Endothelial cell of umbilical vein (primary cell): ENCODE measurements around the gene EML4. TPM values are rescaled to one million over a fixed set of nuclear protein-coding genes. Genes with fewer than 3 reads are reported as not detected.

Experiments
- BruUV-seq: library from RNA; stranded (reverse); fragments of 400-500 nt; replicated peaks from 2 replicates; lab custom pipeline; 2021; lab: Mats Ljungman, UMichigan
- CTCF ChIA-PET: fragments of 300-600, 350-600 bp; sonication (Branson Sonifier 250); formaldehyde crosslinking; loops from one replicate; lab custom pipeline; 2021; ENCODE audit warnings: antibody characterized with exemption, inconsistent platforms; lab: Charles Lee
- POLR2A ChIA-PET: fragments of 300-600, 350-600 bp; sonication (Branson Sonifier 250); formaldehyde crosslinking; loops from one replicate; lab custom pipeline; 2021; ENCODE audit warnings: antibody characterized with exemption, inconsistent platforms; lab: Charles Lee
- DNase-seq: peaks from one replicate; pipeline ENCODE4 v3.0.0-alpha.2; 2011; ENCODE audit warnings: low read depth, low spot score
- FAIRE-seq: peaks from 2 replicates; lab custom pipeline; 2011; peaks lifted over from hg19 to GRCh38; lab: Jason Lieb, UNC
- H2AFZ ChIP-seq: 2 replicates; pipeline ENCODE4 v1.6.0; 2012; ENCODE audit warnings: low read depth, low read length, control low read depth, inconsistent platforms
- H3K27ac ChIP-seq: 2 replicates; pipeline ENCODE4 v1.5.1; 2011; ENCODE audit warnings: low read depth, mild to moderate bottlenecking, control low read depth, low read length, moderate library complexity; ENCODE audit not compliant: insufficient read depth
- H3K27me3 ChIP-seq, 2 experiments: 2 replicates each; pipeline versions ENCODE4 v1.6.0 to v1.6.1; 2011; ENCODE audit warnings: low read length in 2 of 2, mixed read lengths in 1 of 2; ENCODE audit not compliant: control insufficient read depth in 2 of 2, insufficient read depth in 2 of 2
- H3K36me3 ChIP-seq, 2 experiments: 2 replicates in 1 of 2; 3 replicates in 1 of 2; pipeline ENCODE4 v1.5.1; 2011; ENCODE audit warnings: low read length in 2 of 2, mild to moderate bottlenecking in 1 of 2, moderate library complexity in 1 of 2; ENCODE audit not compliant: control insufficient read depth in 2 of 2, insufficient read depth in 2 of 2; ENCODE audit errors: extremely low read depth in 1 of 2
- H3K4me1 ChIP-seq: 3 replicates; pipeline ENCODE4 v1.5.1; 2011; ENCODE audit warnings: mild to moderate bottlenecking, low read length; ENCODE audit not compliant: control insufficient read depth, insufficient read depth; ENCODE audit errors: extremely low read depth
- H3K4me2 ChIP-seq: 2 replicates; pipeline ENCODE4 v1.6.1; 2011; ENCODE audit warnings: low read length, control low read depth, mixed read lengths; ENCODE audit not compliant: insufficient read depth
- H3K4me3 ChIP-seq, 3 experiments: fragments of 200-600 bp in 1 of 3; sonication (generic), shearing (Covaris generic) in 1 of 3; replicated peaks in 1 of 3; 2 replicates each; pipeline ENCODE4 v1.5.1; 2011 to 2016; ENCODE audit warnings: control low read depth in 3 of 3, low read length in 3 of 3, mild to moderate bottlenecking in 2 of 3, inconsistent platforms in 1 of 3, low read depth in 1 of 3, moderate library complexity in 1 of 3; ENCODE audit not compliant: insufficient read depth in 1 of 3
- H3K79me2 ChIP-seq: 2 replicates; pipeline ENCODE4 v1.6.0; 2012; ENCODE audit warnings: low read length, inconsistent platforms; ENCODE audit not compliant: control insufficient read depth, insufficient read depth
- H3K9ac ChIP-seq: replicated peaks from 2 replicates; pipeline ENCODE3; 2011; ENCODE audit warnings: low read length, control low read depth; ENCODE audit not compliant: insufficient read depth; ENCODE audit errors: extremely low read depth
- H3K9me1 ChIP-seq: replicated peaks from 3 replicates; pipeline ENCODE4 v1.6.0; 2011; ENCODE audit warnings: mild to moderate bottlenecking, low read length; ENCODE audit not compliant: control insufficient read depth, insufficient read depth; ENCODE audit errors: extremely low read depth
- H3K9me3 ChIP-seq: replicated peaks from 2 replicates; pipeline ENCODE4 v1.5.1; 2012; ENCODE audit warnings: low read length, inconsistent platforms; ENCODE audit not compliant: control insufficient read depth, insufficient read depth
- H4K20me1 ChIP-seq: replicated peaks from 2 replicates; pipeline ENCODE3; 2011; ENCODE audit warnings: mild to moderate bottlenecking, low read length; ENCODE audit not compliant: control insufficient read depth, insufficient read depth; ENCODE audit errors: extremely low read depth
- EZH2 ChIP-seq: IDR thresholded peaks from 2 replicates; pipeline ENCODE4 v1.6.1; 2012; ENCODE audit warnings: borderline replicate concordance, low read depth, mild to moderate bottlenecking, moderate library complexity, low read length, inconsistent platforms; ENCODE audit not compliant: severe bottlenecking
- FOS ChIP-seq: IDR thresholded peaks from 2 replicates; pipeline ENCODE4 v1.6.1; 2011; ENCODE audit warnings: mild to moderate bottlenecking, low read length, moderate library complexity, borderline replicate concordance; ENCODE audit not compliant: insufficient read depth
- GATA2 ChIP-seq: IDR thresholded peaks from 2 replicates; pipeline ENCODE4 v1.7.0; 2011; ENCODE audit warnings: low read depth, mild to moderate bottlenecking, moderate library complexity, mixed read lengths, low read length; ENCODE audit not compliant: insufficient read length, insufficient read depth
- JUN ChIP-seq: IDR thresholded peaks from 2 replicates; pipeline ENCODE4 v1.6.1; 2011; ENCODE audit warnings: borderline replicate concordance, low read depth; ENCODE audit not compliant: insufficient read length, insufficient read depth
- MYC ChIP-seq: IDR thresholded peaks from one replicate; pipeline ENCODE4 v1.6.1; 2011; ENCODE audit warnings: mild to moderate bottlenecking, low read depth, low read length
- POLR2A ChIP-seq: IDR thresholded peaks from 2 replicates; pipeline ENCODE4 v1.6.1; 2012; ENCODE audit warnings: low read depth, mild to moderate bottlenecking, control low read depth, low read length
- POLR2AphosphoS5 ChIP-seq: IDR thresholded peaks from 2 replicates; pipeline ENCODE4 v1.6.1; 2012; ENCODE audit warnings: low read depth, mild to moderate bottlenecking, control low read depth, low read length, moderate library complexity; ENCODE audit not compliant: insufficient read depth
- dilution Hi-C: fragments of 300-500 bp; cut with MboI; formaldehyde crosslinking; loops from one replicate; pipeline ENCODE4 v1.15.0; 2019; ENCODE audit warnings: low sequenced_read_pairs; ENCODE audit not compliant: extremely low pct_ligation_motif_present
- intact Hi-C: fragments of 100-400 bp; cut with micrococcal nuclease; formaldehyde crosslinking; loops from one replicate; pipeline ENCODE4 v1.10.0; 2022
- polyA plus RNA-seq, 4 experiments: library from polyadenylated mRNA; depleted of rRNA in 3 of 4; stranded (reverse) in 3 of 4; unstranded in 1 of 4; fragments of >200 nt; gene quantifications; 2 replicates each; pipeline versions ENCODE4 v1.2.1 to v1.2.3, GENCODE V29; 2011 to 2012; ENCODE audit warnings: missing spikeins in 1 of 4
- total RNA-seq: library from RNA; stranded (reverse); gene quantifications from 2 replicates; pipeline ENCODE4 v1.2.3, GENCODE V29; 2021
- TF ChIP-seq, protein P1 (sequence below): IDR thresholded peaks from 2 replicates; pipeline ENCODE4 v1.6.1; 2011; ENCODE audit not compliant: insufficient read depth, insufficient read length
- TF ChIP-seq, protein P2 (sequence below), 2 donors: IDR thresholded peaks; 1 replicate in 1 of 2; 2 replicates in 1 of 2; pipeline ENCODE4 v1.5.1; 2011; ENCODE audit warnings: low read length in 2 of 2, mild to moderate bottlenecking in 2 of 2, moderate library complexity in 2 of 2, control low read depth in 1 of 2, inconsistent platforms in 1 of 2, low read depth in 1 of 2; ENCODE audit not compliant: insufficient read depth in 1 of 2; ENCODE audit errors: extremely low read depth in 1 of 2

The EML4 gene
- total and polyA plus RNA-seq, 2 donors (not counting 3 experiments of a cell fraction or from before 2014, with no cell fraction given) = 13.3 to 32.0 TPM

DNA sequence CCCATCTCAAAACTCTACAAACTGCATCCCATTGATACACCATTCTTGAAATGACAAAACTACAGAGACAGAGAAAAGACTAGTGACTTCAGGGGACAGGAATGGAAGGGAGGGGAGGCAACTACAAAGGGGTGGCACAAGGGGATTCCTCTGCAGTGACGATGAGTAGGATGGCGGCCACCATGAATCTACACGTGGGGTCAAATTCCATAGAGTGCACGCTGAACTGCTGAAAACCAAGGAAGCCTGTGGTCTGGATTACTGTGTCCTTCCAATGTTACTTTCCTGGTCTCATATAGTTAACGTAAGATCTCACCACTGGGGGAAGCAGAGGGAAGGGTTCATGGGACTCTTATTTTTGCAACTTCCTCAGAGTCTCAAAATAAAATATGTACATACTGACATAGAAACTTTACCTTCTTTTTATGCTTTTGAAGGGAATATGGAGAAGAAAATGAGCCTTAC is 168.2 kb downstream of the EML4 start:
- H3K27me3 ChIP-seq = no peaks in the 10 kb centered on the region
- intact Hi-C loops = no loop called here
- peaks cover 0 to 9% of the 10 kb centered on the region in 2 experiments for H3K36me3 ChIP-seq
- peaks cover 2% of the 10 kb centered on the region for H3K79me2 ChIP-seq
- no peak overlapping the region for H2AFZ ChIP-seq
- H3K4me3 ChIP-seq = no peak overlapping the region
- TF ChIP-seq FOS = no peak
- TF ChIP-seq JUN = no peak
- TF ChIP-seq POLR2AphosphoS5 = no peak
- no peak for TF ChIP-seq MYC
- no peak for DNase-seq
- ChIA-PET CTCF (no interaction called here), POLR2A (no interaction called here)
- H3K4me1 ChIP-seq = peaks cover 5% of the 10 kb centered on the region
- dilution Hi-C loops = no loop called here
- no peaks in the 10 kb centered on the region for H3K9me1 ChIP-seq
- H3K9ac ChIP-seq = no peak overlapping the region
- BruUV-seq = no TSS peak
- no peaks in the 10 kb centered on the region for H4K20me1 ChIP-seq
- H3K9me3 ChIP-seq = no peaks in the 10 kb centered on the region
- no peak overlapping the region for H3K27ac ChIP-seq
- H3K4me2 ChIP-seq = no peak overlapping the region
- FAIRE-seq = no peak

DNA sequence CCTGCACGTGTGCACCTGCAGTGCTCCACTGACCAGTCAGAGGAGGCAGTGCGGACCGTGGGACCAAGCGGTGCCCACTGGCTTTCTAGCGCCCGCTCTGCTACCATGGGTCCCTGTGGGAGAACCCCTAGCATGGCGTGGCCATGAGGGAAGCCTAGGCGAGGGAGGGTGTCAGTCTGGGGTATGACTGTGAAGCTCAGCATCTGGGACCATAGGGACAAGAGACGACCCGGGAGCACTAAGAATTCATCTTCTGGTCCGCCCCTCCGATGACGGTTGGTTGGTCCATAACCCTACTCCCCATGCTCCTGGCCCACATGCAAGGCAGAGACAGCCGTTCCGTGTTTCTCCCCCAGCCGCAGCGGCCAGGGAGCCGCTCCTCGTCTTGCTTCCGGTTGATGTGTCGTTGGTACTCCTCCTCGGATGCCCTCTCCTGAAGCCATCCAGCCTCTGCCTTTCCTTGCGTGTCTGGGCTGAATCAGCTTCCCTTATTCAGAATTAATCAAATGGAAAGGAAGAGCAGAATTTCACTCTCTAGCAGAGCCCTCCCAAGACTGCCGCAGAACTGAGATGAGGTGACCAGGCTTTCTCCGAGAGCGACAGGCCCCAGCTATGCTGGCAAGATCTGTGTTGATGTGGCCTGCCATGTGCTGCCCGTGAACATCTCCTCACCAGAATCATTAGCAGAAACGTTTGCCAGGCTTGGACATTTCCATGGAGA is 168.9 kb downstream of the EML4 start:
- H3K4me2 ChIP-seq = no peak overlapping the region

More for the DNA sequence above, 168.9 kb downstream of the EML4 start:
- H3K9me3 ChIP-seq = no peaks in the 10 kb centered on the region
- H3K9me1 ChIP-seq = no peaks in the 10 kb centered on the region
- POLR2A ChIA-PET = no interaction called here
- no peak overlapping the region for H3K4me3 ChIP-seq
- dilution Hi-C loops (no loop called here), intact Hi-C loops (no loop called here)
- peaks cover 0 to 9% of the 10 kb centered on the region in 2 experiments for H3K36me3 ChIP-seq
- CTCF ChIA-PET = no interaction called here
- no peak overlapping the region for H3K27ac ChIP-seq
- FAIRE-seq (no peak), DNase-seq (no peak)
- no peaks in the 10 kb centered on the region for H4K20me1 ChIP-seq
- no peaks in the 10 kb centered on the region for H3K27me3 ChIP-seq
- H3K79me2 ChIP-seq = peaks cover 2% of the 10 kb centered on the region
- no peak for TF ChIP-seq EZH2
- TF ChIP-seq, protein P1, sequence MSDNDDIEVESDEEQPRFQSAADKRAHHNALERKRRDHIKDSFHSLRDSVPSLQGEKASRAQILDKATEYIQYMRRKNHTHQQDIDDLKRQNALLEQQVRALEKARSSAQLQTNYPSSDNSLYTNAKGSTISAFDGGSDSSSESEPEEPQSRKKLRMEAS = no peak
- TF ChIP-seq GATA2 = no peak
- no peak for TF ChIP-seq POLR2A
- TF ChIP-seq JUN = no peak
- no peak for TF ChIP-seq POLR2AphosphoS5
- no peak for TF ChIP-seq MYC
- no peak for TF ChIP-seq FOS
- TF ChIP-seq, protein P2, sequence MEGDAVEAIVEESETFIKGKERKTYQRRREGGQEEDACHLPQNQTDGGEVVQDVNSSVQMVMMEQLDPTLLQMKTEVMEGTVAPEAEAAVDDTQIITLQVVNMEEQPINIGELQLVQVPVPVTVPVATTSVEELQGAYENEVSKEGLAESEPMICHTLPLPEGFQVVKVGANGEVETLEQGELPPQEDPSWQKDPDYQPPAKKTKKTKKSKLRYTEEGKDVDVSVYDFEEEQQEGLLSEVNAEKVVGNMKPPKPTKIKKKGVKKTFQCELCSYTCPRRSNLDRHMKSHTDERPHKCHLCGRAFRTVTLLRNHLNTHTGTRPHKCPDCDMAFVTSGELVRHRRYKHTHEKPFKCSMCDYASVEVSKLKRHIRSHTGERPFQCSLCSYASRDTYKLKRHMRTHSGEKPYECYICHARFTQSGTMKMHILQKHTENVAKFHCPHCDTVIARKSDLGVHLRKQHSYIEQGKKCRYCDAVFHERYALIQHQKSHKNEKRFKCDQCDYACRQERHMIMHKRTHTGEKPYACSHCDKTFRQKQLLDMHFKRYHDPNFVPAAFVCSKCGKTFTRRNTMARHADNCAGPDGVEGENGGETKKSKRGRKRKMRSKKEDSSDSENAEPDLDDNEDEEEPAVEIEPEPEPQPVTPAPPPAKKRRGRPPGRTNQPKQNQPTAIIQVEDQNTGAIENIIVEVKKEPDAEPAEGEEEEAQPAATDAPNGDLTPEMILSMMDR (IDR thresholded peaks at IDR 0.05; ENCODE audit: extremely low read depth in 1 of 2, insufficient read depth in 1 of 2, low read depth in 1 of 2, low read length in 2 of 2) = no peak
- peaks cover 11% of the 10 kb centered on the region for H3K4me1 ChIP-seq
- no TSS peak for BruUV-seq
- H2AFZ ChIP-seq = no peak overlapping the region
- no peak overlapping the region for H3K9ac ChIP-seq
